Articular chondrocyte of knee joint (primary cell): Measurements from ENCODE around the gene NOX3. TPM values are rescaled to one million over a fixed set of nuclear protein-coding genes. Genes with fewer than 3 reads are reported as not detected.

ENCODE experiments used
- total RNA-seq: library from RNA; depleted of rRNA; stranded (reverse); fragments of >200 nt; gene quantifications from 2 replicates; pipeline ENCODE4 v1.2.3, GENCODE V29; 2012

NOX3 gene
- not detected in 2 replicates for total RNA-seq

DNA sequence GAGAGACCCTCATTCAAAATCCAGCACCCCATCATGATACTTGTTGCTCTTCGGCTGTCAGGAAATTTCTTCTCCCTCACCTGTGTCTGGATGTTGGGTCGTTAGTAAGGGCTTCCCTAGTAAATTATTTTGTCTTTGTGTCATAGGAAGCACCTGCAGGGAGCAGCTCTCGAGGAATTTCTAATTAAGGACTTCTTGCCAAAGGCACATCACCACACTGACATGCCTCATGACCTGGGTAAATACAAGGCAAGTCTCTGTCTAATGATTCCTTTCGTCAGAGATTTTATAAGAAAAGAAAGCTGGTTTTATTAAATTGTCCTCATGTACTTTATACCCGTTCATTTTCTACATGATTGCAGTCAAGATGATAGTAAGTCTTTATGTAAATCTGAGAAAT is at the start of gene NOX3:
TSS of gene NOX3 (minus strand) at position 74 of the 400 bp plus-strand sequence. CDS start at position 35, 39 bp downstream.

Other genes with a start within 250 kb of the NOX3 start
- not detected in 2 replicates for gene CLDN20, start 191.8 kb downstream of the NOX3 start, total RNA-seq
- 13.1 and 13.7 TPM in 2 replicates for gene TFB1M, start 141.4 kb downstream of the NOX3 start, total RNA-seq